Panc1 (cell line): ENCODE measurements around the gene ACOX3. TPM values are rescaled to one million over a fixed set of nuclear protein-coding genes. Genes with fewer than 3 reads are reported as not detected.

Experiments
- ATAC-seq: fragments of 200-7000 bp; cut with Tn5 transposase; 2 replicates; pipeline ENCODE4 v1.9.1; 2020; ENCODE audit warnings: mild to moderate bottlenecking, moderate library complexity
- BruUV-seq: library from RNA; stranded (reverse); fragments of 400-500 nt; replicated peaks from 2 replicates; lab custom pipeline; 2021; lab: Mats Ljungman, UMichigan
- CTCF ChIA-PET: fragments of 300-600 bp; sonication (Branson Sonifier 250); formaldehyde crosslinking; loops from one replicate; lab custom pipeline; 2022; ENCODE audit warnings: antibody characterized with exemption; lab: Charles Lee
- POLR2A ChIA-PET: fragments of 300-600 bp; sonication (Branson Sonifier 250); formaldehyde crosslinking; loops from one replicate; lab custom pipeline; 2022; ENCODE audit warnings: antibody characterized with exemption; lab: Charles Lee
- DNase-seq: peaks from one replicate; pipeline ENCODE4 v3.0.0-alpha.2; 2010; ENCODE audit warnings: low read depth, low spot score
- H3K27ac ChIP-seq: 2 replicates; pipeline ENCODE4 v1.5.1; 2011; ENCODE audit warnings: mild to moderate bottlenecking, low read length, inconsistent platforms
- H3K27me3 ChIP-seq: fragments of 200-500 bp; sonication (Bioruptor generic); 2 replicates; pipeline ENCODE4 v1.6.0; 2014; ENCODE audit warnings: low read length, inconsistent platforms; ENCODE audit not compliant: control insufficient read depth, insufficient read depth
- H3K36me3 ChIP-seq: fragments of 200-500 bp; sonication (Bioruptor generic); 2 replicates; pipeline ENCODE4 v1.5.1; 2014; ENCODE audit warnings: inconsistent platforms, mild to moderate bottlenecking, low read length, moderate library complexity; ENCODE audit not compliant: control insufficient read depth, insufficient read depth
- H3K4me1 ChIP-seq: 2 replicates; pipeline ENCODE4 v1.5.1; 2011; ENCODE audit warnings: inconsistent platforms, mild to moderate bottlenecking, low read length, moderate library complexity; ENCODE audit not compliant: control insufficient read depth, insufficient read depth
- H3K4me3 ChIP-seq, 2 experiments: 2 replicates each; pipeline ENCODE4 v1.5.1; 2011 to 2012; ENCODE audit warnings: low read depth in 2 of 2, low read length in 2 of 2, mild to moderate bottlenecking in 2 of 2, inconsistent platforms in 1 of 2, moderate library complexity in 1 of 2
- H3K9me3 ChIP-seq: fragments of 200-500 bp; sonication (Bioruptor generic); 2 replicates; pipeline ENCODE4 v1.5.1; 2014; ENCODE audit warnings: low read depth, mild to moderate bottlenecking, inconsistent platforms, low read length, moderate library complexity; ENCODE audit not compliant: control insufficient read depth, insufficient read depth
- CTCF ChIP-seq: fragments of 450-650 bp; IDR thresholded peaks from 2 replicates; pipeline ENCODE4 v1.5.1; 2017; ENCODE audit warnings: mild to moderate bottlenecking
- POLR2AphosphoS5 ChIP-seq: IDR thresholded peaks from 2 replicates; pipeline ENCODE4 v1.6.1; 2012; ENCODE audit warnings: mild to moderate bottlenecking, low read depth, low read length, moderate library complexity
- REST ChIP-seq, 2 experiments: IDR thresholded peaks; 2 replicates each; pipeline ENCODE4 v1.6.1; 2011 to 2012; ENCODE audit warnings: low read depth in 2 of 2, control low read depth in 1 of 2, low read length in 1 of 2, mild to moderate bottlenecking in 1 of 2, moderate library complexity in 1 of 2; ENCODE audit not compliant: insufficient read depth in 1 of 2
- SIN3A ChIP-seq: IDR thresholded peaks from 2 replicates; pipeline ENCODE4 v1.6.1; 2012; ENCODE audit warnings: low read depth, mild to moderate bottlenecking, low read length, moderate library complexity, borderline replicate concordance; ENCODE audit not compliant: insufficient read depth
- TCF7L2 ChIP-seq: IDR thresholded peaks from 2 replicates; pipeline ENCODE4 v1.6.1; 2011; ENCODE audit warnings: mild to moderate bottlenecking, low read depth, low read length, inconsistent platforms
- in situ Hi-C: cut with HindIII; loops from 2 replicates; pipeline ENCODE4 v1.10.0; 2016; ENCODE audit warnings: low sequenced_read_pairs, low pct_unique_long_range_greater_than_20kb
- intact Hi-C: fragments of 100-400 bp; cut with micrococcal nuclease; formaldehyde crosslinking; loops from one replicate; pipeline ENCODE4 v1.10.0; 2022; ENCODE audit not compliant: unreplicated experiment
- total RNA-seq: library from RNA; stranded (reverse); gene quantifications from one replicate; pipeline ENCODE4 v1.2.1, GENCODE V29; 2021; ENCODE audit not compliant: unreplicated experiment

The ACOX3 gene
- total RNA-seq, 1 experiment from 2014 or later: 15.4 TPM

- DNase-seq (no peak), ATAC-seq (no peak)
- ChIA-PET CTCF (no interaction called here), POLR2A (no interaction called here)
- no peak for TF ChIP-seq SIN3A
- TF ChIP-seq POLR2AphosphoS5: no peak
- no peak for TF ChIP-seq CTCF
- TF ChIP-seq TCF7L2: no peak
- TF ChIP-seq REST (IDR thresholded peaks at IDR 0.05; ENCODE audit: insufficient read depth in 1 of 2, low read depth in 2 of 2, low read length in 1 of 2): no peak
- no peaks in the 10 kb centered on the region for H3K27me3 ChIP-seq
- BruUV-seq: no TSS peak
- in situ Hi-C loops: no loop called here
- intact Hi-C loops: no loop called here
- no peaks in the 10 kb centered on the region for H3K4me1 ChIP-seq
- H3K27ac ChIP-seq: no peak overlapping the region
- H3K4me3 ChIP-seq: no peak overlapping the region
- no peaks in the 10 kb centered on the region for H3K9me3 ChIP-seq
- no peaks in the 10 kb centered on the region for H3K36me3 ChIP-seq
Measured at GRCh38 chr4:8338351-8338961, 102.1 kb downstream of the ACOX3 start.

- BruUV-seq: no TSS peak
- intact Hi-C loops (no loop called here), in situ Hi-C loops (no loop called here)
- no peaks in the 10 kb centered on the region for H3K36me3 ChIP-seq
- ATAC-seq (no peak), DNase-seq (no peak)
- TF ChIP-seq TCF7L2: no peak
- TF ChIP-seq CTCF: no peak
- no peak for TF ChIP-seq POLR2AphosphoS5
- TF ChIP-seq REST (IDR thresholded peaks at IDR 0.05; ENCODE audit: insufficient read depth in 1 of 2, low read depth in 2 of 2, low read length in 1 of 2): no peak
- TF ChIP-seq SIN3A: no peak
- no peaks in the 10 kb centered on the region for H3K9me3 ChIP-seq
- no peaks in the 10 kb centered on the region for H3K4me1 ChIP-seq
- H3K4me3 ChIP-seq: no peak overlapping the region
- no peak overlapping the region for H3K27ac ChIP-seq
- H3K27me3 ChIP-seq: no peaks in the 10 kb centered on the region
- ChIA-PET CTCF (no interaction called here), POLR2A (no interaction called here)
Measured at GRCh38 chr4:8336412-8337075, 104.0 kb downstream of the ACOX3 start.
